C4-2B (cell line): ENCODE data around the gene CTNNA2.
A peak's percentile ranks its signal among the peaks of the same experiment; 100 is the strongest.

Experiments used
- H3K27ac ChIP-seq: fragments of 450-650 bp; 2 replicates; pipeline ENCODE4 v1.5.1; 2017
- ZFX ChIP-seq: fragments of 450-650 bp; IDR thresholded peaks from 2 replicates; pipeline ENCODE4 v1.6.1; 2017
- TF ChIP-seq, protein P1 (sequence below): fragments of 450-650 bp; conservative IDR thresholded peaks from 2 replicates; pipeline ENCODE4 v1.5.1; 2017; ENCODE audit warnings: mild to moderate bottlenecking

Gene CTNNA2

DNA sequence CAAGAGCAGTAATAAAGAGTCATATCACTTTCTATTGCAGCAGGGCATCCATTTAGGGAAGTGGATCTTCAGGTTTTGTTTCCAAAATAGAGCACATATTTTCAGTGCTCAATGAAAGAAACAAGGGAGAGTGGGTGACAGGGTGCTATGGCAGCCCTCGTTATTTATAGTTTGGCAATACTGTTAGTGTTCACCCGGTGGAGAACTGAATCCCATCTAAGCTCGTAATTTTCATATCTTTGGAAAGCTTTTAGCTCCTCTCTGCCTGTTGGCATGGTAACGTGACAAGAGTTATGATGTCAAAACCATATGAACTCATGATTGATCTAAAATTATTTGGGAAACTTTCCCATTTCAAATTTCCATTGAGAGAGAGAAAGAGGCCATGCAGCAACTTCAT is 459.8 kb downstream of the CTNNA2 start:
- TF ChIP-seq, protein P1, sequence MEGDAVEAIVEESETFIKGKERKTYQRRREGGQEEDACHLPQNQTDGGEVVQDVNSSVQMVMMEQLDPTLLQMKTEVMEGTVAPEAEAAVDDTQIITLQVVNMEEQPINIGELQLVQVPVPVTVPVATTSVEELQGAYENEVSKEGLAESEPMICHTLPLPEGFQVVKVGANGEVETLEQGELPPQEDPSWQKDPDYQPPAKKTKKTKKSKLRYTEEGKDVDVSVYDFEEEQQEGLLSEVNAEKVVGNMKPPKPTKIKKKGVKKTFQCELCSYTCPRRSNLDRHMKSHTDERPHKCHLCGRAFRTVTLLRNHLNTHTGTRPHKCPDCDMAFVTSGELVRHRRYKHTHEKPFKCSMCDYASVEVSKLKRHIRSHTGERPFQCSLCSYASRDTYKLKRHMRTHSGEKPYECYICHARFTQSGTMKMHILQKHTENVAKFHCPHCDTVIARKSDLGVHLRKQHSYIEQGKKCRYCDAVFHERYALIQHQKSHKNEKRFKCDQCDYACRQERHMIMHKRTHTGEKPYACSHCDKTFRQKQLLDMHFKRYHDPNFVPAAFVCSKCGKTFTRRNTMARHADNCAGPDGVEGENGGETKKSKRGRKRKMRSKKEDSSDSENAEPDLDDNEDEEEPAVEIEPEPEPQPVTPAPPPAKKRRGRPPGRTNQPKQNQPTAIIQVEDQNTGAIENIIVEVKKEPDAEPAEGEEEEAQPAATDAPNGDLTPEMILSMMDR = no peak
- no peak for TF ChIP-seq ZFX
- H3K27ac ChIP-seq = no peak overlapping the region

DNA sequence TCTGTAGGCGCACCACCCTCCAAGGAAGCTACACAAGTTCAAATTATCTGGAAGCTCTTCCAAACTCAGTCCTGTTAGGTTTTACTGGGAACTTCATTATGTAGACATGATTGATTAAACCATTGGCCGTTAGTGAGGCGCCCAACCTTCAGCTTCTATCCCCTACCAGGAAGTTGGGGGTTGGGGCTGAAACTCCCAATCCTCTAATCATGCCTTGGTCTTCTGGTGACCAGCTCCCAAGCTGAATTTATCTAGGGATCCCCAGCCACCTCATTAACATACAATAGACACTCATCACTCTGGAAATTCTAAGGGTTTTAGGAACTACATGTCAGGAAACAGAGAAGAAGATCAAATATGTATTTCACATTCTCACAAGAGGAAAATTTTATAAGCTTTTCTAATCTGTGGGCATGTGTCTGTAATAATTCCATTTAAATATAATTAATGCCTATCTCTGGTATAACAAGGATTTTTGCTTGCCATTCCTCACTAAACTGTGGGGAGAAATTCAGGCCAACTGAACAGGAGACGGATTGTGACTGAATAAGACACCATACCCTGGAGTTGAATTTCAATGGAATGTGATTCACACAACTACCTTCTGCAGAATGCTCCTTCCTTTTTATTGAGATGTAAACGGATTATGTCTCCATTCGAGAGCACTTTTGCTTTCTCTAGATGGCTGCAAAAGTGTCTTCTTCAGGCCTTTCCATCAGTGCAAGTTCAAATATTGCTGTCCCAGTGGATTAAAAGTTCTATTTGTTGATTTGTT is 463.1 kb downstream of the CTNNA2 start:
- H3K27ac ChIP-seq = no peak overlapping the region
- TF ChIP-seq ZFX = no peak
- TF ChIP-seq, protein P1 = no peak

DNA sequence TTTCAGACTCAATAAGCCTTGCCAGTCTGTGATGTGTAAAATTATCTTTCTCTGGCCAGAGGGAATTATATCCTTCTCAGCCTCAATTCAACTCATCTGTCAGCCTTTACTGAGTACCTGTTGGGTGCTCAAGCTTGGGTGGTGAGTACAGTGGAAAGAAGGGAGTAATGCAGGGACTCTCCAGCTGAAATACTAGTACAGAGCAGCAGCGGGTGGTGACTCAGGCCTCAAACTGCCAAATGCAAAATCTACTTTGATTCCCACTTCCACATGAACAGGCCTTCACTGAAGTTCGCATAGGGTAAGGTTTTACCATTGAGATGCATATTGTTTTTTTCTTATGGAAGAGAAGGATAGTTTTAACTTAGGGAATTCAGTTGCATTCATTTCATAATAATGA is 464.9 kb downstream of the CTNNA2 start:
- TF ChIP-seq ZFX = no peak
- TF ChIP-seq, protein P1 = no peak

DNA sequence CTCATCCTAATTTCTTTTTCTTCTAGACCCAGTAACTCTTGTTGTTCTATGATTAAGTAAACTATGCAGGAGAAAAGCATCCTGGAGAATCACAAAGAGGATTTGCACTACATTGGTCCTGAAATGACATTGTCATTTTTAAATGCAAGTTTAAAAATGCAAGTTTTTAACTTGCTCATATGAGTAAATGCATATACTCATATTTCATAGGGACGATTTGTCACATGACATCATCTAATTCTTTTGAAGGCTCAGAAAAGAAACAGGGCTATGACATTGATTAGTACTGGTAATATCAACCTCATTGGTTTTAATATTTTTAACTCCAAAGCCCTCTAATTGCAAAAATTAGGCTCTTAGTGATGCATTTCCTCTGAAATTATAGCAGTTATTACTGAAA is 467.3 kb downstream of the CTNNA2 start:
- H3K27ac ChIP-seq = no peak overlapping the region
- TF ChIP-seq ZFX = no peak
- TF ChIP-seq, protein P1 = no peak

More for the DNA sequence above, 464.9 kb downstream of the CTNNA2 start:
- no peak overlapping the region for H3K27ac ChIP-seq

DNA sequence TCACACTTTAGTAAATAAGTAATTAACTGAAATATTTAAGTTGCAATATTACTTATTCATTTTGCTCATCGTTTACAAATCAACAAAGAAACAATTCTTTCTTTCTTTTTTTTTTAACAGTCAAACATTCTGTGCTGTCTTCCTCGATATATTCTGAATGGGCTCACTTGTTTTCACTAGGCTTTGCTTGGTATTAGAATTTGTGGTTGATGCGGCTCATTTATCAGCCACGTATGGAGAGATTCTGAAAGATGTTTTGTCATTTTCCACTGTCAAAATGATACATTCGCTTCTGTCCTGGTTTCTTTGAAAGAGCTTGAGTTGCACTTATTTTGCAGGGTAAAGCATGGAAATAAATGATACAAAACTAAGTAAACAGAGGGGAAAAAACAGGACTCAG is 468.0 kb downstream of the CTNNA2 start:
- no peak for TF ChIP-seq ZFX
- TF ChIP-seq, protein P1 = no peak
- H3K27ac ChIP-seq = no peak overlapping the region

DNA sequence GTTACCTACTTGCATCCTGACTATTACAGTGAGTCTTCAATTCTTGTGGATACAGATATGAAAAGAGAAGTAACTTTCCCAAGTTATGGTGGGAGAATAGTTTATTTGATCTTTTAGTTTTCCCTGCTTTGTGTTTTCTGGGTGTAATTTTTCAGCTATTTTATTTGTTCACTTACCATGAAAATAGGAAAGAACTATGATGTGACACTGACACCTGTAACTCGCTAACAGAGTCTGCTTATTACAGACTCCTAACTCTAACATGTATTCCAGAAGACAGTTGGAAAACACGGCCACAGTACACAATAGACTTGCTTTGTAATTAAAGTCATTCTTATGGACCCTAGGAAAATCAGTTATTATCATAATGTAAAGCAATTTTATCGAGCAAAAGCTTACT is 468.5 kb downstream of the CTNNA2 start:
- no peak overlapping the region for H3K27ac ChIP-seq
- TF ChIP-seq, protein P1 = no peak
- TF ChIP-seq ZFX = no peak

DNA sequence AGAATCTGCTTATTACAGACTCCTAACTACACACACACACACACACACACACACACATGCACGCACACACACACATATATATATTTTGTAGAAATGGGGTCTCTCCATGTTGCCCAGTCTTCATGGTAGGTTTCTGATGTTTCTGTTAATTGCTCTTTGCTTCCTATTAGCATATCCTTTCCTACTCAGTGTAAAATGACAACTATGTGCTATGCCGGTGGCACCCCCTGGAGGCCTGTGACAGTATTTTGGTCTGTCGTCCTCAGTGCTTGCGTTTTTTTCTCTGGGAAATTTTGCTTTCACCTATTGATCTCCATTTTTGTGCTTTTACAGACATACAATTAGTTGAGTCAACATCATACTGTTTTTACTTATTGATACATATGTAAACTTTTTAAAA is 469.6 kb downstream of the CTNNA2 start:
- H3K27ac ChIP-seq = no peak overlapping the region
- TF ChIP-seq, protein P1 = peak; percentile 76
- no peak for TF ChIP-seq ZFX
